Measurements from ENCODE around the gene HUS1.

The HUS1 gene

GRCh38 chr7:47979832-47980181, 392 bp upstream of the HUS1 start:
- no peak for DNase-seq (ENCODE audit: low spot score)

DNA sequence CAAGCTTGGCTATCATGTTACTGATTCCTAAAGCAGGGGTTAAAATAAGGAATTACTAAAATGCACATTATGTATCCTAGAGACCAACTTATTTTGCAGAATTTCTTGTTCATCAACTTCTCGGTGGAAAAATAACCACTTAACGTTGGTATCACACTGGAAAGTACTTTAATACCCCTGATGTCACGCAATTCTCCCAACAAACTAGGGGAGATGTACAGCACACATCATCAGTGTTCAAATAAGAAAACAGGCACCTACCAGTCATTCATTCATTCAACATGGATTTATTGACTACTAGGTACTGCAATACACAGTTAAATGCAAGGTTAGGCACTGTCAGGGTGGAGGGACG, 648 bp downstream of the HUS1 start:
- DNase-seq (ENCODE audit: low spot score): no peak

- DNase-seq (ENCODE audit: low spot score): no peak
Observed at GRCh38 chr7:47973739-47974138, 5.7 kb downstream of the HUS1 start.

GRCh38 chr7:47970761-47971160, 8.7 kb downstream of the HUS1 start:
- no peak for DNase-seq (ENCODE audit: low spot score)

DNA sequence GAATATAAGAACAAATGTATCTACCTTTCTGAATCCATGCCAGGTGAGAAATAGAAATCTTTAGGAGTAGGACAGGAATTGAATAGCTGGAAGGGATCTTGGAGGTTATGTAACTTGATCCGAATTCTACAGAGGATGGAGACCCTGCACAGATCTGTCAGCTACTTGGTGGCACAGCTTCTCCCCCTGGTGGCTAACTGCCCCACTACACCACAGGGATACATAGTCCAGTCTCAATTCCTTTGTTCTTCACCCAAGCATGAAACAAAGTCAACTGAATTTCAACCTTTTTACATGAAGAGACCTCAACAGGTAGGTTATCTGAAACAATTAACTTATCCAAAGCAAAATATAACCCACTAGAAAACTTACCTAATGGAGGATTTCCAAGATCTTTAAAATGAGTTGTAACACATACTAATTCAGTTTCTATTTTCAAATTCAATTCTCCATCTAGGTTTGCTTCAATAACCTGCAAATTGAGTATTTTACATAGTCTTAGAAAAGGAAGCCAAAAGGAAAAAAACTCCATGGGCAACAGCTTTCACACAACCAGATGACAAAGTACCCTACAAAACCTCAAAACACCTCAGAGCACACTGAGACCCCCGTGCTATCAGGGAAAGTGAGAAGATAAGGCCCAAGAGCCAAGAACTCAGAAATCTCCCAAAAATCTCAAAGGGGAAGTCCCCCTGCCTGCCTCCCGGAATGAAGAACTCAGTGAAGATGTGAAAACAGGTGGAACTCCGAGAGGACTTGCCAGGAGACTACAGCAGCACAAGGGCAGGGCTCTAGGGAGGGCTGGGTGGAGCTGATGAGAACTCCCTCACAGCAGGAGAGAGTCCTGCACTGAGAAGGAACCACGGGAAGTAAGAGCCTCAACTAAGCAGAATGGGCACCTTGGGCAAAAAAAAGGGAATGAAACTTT, 10.3 kb downstream of the HUS1 start:
- peak; percentile 31 for DNase-seq (ENCODE audit: low spot score)

DNA sequence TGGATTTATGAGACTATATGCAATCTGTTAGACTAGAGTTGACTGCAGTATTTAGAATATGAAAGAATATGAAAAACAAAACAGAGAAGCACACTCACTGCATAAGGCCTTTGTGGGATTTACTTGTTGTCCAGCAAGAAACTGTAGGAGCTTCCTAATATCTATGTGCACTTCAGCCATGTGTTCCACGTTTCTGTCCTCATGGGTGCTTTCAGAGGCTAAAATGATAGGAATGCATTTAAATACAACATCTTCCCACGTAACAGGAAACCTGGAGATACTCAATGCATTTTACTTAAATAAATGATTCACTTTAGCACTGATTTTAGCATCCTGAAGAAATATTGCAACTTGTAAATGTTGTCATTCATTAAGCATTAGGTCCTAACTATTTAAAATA, 11.7 kb downstream of the HUS1 start:
- DNase-seq (ENCODE audit: low spot score): no peak

DNA sequence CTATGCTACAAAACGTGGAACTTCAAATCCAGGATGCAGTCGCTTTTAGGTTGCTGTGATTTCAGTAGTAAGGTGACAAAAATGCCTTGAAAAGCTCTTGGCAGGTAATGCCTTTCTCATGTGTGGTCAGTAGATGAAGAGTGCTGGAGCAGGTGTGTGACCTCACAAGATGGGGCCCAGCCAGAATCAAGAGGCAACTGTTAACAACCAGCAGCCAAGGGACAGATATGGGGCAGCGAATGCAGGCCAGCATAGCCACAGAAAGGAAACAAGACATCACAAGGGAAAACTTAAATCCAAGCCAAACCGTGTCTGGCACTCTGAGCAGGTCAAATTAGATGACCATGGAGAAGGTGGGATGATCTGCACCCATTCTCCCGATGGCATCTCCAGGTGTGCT, 12.3 kb downstream of the HUS1 start:
- no peak for DNase-seq (ENCODE audit: low spot score)

DNA sequence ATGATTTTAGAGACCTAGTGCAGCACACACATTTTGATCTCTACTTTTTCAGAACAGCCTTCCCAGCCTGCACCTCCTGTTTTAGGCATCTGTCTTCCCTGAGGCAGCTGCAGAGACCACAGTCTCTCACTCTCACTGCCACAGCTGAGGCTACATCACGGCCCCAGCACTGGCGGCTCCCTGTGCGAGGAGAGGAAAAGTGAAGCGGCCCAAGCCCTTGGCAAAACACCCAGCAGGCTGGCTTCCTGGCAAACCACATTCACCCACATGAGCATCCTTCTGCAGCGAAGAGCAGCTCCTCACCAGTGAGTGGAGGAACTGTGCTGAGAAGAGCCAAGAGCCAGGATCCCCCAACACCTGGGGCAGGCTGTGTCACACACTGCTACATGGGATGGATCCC, 14.0 kb downstream of the HUS1 start:
- DNase-seq (ENCODE audit: low spot score): no peak

DNA sequence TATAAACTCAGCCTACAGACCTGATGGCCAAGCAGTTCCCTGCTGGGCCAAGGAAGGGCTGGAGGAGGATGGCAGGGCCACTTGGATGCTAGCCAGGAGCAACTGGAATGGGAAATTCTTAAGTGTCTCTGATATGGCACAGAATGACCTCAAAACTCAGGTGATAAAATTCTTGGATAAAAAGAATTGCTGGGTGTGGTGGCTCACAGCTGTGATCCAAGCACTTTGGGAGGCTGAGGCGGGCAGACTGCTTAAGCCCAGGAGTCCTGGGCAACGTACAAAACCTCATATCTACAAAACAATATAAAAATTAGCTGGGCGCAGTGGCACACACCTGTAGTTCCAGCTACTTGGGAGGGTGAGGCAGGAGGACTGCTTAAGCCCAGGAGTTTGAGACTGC, 17.2 kb downstream of the HUS1 start:
- no peak for DNase-seq (ENCODE audit: low spot score)

- DNase-seq (ENCODE audit: low spot score): no peak
Observed at GRCh38 chr7:47957156-47957555, 22.3 kb downstream of the HUS1 start.

DNA sequence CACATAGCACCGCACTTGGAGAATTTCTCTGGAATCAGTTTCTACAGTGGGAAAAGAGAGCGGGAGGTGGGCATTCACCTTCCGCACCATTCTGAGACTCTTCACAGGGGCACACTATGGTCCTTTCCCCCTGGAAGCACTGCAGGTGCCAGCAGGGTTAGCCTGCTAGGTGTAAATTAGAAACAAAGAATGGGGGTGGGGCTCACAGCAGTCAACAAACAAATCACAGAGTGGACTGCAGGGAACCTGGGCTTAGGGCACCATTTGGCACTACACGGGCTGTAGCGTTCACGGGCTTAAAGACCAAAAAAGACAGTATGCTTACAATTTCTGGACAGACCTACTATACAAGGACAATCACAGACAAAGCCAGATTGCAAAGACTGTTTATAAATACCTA, 23.2 kb downstream of the HUS1 start:
- no peak for DNase-seq (ENCODE audit: low spot score)

- DNase-seq (ENCODE audit: low spot score): no peak
Observed at GRCh38 chr7:47954231-47954911, 25.0 kb downstream of the HUS1 start.

DNA sequence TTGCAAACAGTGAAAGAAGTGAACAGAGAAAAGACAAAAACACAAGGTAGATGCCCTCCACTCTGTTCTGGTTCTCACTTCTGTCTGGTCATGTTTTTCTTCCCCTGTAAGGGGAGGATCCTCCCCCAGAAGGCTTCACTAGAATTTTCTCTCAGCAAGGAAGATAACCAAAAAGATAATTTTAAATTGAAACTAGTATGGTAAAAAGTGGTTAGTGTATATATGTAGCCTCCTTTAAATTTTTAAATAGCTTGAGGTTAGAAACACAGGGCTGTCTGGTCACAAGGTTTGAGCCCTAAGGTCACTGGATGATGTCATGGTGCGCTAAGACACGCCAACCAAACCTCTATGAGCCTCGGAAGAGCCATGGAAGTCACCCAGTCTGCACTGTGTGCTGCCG, 25.6 kb downstream of the HUS1 start:
- DNase-seq (ENCODE audit: low spot score): no peak

DNA sequence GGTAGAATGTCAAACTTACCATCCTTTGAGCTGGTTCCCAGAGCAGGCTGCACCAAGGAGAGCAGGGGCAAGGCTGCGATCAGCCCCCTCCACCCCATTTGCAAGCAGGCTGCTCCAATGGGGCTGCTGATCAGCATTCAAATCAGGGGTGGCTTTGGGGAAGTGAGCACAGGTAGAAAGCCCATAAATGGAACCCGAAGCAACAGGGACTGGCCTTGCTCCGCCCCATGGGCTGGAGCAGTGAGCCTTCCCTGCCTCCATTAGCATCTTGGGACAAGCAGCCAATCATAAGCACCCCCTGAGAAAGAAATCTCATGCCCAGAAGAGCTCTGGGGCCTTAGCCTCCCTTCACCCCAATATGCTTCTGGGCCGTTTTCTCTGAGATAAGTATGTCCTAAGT, 27.2 kb downstream of the HUS1 start:
- DNase-seq (ENCODE audit: low spot score): no peak

GRCh38 chr7:47951374-47951773, 28.0 kb downstream of the HUS1 start:
- DNase-seq (ENCODE audit: low spot score): no peak

DNA sequence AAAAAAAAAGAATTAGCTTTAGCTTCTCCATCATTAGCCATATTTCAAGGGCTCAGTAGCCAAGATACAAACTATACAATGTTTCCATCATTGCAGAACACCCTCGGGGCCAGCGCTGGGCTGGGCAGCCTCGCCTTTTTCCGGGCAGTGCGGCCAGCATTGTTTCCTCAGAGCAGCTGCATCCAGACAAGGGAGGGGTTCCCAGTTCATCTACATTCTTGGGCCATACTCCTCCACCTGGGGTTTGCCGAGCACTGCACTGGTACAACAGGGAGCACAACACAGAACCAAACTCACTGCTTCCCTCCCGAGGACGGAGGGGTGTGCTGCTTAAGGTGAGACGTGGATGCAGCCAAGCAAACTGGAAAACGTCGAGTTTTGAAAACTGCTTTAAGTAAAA, 28.7 kb downstream of the HUS1 start:
- DNase-seq (ENCODE audit: low spot score): no peak

DNA sequence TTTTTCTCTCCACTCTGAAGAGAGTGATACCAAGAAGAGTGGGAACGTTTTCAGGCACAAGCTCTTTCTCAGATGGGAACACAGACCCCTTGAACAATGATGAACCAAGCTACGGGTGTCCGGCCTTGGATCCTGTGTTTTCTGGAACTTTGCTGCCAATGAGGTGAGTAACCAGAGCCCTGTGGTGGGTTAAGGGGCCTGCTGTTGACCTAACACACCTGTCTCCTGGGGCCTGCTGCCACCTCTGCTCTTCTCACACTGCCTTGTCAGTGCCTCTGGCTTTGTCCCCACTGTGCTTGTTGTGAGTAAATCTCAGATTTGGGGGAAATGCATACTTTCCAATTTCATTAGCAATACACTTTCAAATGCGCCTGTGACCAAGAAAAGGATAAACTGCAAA, 29.7 kb downstream of the HUS1 start:
- DNase-seq (ENCODE audit: low spot score): no peak

DNA sequence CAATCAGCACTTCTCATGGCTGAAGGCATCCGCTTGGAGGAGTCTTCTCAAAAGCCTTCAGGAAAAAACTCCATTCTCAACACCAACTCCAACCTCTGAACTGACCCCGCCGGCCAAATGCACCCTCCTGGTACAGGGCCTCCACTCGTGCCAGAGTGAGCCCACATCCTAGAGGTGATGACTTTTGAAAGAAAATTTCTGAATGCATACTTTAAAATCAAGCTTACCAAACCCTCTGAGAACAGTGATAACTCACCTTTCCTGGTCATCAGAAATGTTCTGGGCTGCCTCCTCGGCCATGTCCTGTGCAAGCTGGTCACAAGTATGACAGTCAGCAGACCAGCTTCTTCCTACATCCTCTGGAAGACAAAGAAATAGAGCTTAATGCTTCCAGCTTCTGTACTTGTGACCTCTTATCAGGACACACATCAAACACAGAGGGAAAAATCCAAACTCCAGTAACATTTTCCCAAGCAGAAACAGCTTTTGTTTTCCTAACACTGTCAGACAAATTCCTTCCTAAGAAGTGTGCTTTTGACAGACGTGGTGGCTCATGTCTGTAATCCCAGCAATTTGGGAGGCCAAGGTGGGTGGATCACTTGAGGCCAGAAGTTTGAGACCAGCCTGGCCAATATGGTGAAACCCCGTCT, 31.1 kb downstream of the HUS1 start, which contains the start of gene PKD1L1:
Gene PKD1L1, minus strand, starts transcription at position 326 of the 650 bp plus-strand sequence. Its CDS starts 26 bp downstream, at position 300.
- no peak for DNase-seq (ENCODE audit: low spot score)

GRCh38 chr7:47947355-47947749, 32.1 kb downstream of the HUS1 start:
- no peak for DNase-seq (ENCODE audit: low spot score)

DNA sequence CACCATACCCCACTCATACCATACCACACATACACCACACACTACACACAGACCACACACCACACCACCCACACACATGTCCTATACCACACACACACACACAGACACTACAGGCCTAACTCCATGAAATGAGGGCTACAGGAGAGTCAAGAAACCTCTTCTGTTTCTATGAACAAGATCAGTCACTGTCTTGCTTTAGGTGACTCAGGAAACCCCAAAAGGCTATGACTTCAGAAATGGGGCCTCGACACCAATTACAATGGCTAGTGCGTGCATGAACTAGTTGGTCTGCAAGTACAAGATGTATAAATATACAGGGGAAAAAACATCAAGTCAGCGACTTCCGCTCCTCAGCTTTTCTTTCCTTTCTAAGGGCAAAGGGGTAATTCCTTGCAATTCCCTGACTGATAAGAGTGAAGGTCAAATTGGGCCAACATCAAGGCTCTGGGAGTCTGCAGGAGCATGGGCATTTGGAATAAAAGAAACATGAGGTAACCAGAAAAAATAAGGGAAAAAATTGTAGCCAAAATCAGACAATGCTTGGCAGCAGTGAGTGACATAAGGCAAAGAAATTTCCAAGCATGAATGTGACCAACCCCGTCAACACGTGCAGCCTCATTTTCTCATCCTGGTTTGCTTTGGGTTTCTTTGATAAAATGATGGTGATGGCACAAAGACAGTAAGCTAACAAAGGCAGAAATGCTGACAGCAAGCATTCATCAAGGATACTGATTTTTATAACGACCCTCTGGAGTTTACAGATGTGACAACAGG, 32.6 kb downstream of the HUS1 start:
- DNase-seq (ENCODE audit: low spot score): no peak

DNA sequence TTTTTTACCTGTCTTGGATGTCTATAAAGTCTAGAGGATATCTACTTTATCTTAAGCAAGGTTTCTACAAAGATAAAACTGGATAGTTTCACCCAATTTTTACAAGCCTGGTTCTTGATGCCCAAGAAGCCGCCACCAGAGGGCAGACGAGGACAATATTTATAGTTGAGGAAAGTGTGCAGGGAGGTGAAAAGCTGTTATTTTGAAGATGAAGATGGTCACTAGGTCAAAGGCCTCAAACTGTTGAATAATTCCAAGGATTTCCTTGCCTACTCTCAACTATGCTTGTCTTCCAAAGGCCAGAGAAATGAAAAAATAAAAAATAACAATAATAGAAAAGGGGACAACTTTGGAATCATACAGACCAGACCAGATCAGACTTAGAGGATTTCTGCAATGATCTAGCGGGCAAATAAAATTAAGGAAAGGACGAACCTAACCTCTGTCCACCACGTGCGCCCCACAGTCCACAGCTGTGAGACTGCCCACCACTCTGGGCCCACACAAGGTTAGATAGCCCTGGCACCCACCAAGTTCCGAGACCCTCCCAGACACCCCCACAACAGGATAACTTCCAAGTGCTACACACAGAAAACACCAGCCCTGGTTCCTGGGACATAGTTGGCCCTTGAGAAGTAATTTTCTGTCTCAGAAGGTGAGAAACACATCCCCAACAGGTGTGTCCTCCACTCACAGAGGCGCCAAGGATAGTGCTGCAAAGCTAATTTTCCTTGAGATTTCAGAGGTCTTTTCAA, 34.0 kb downstream of the HUS1 start:
- DNase-seq (ENCODE audit: low spot score): peak; percentile 51

Measured in CD4-positive, alpha-beta T cell treated with Interleukin-6 at 100 ng/mL for 8 hours (primary cell).